ENCODE data around the gene CDON. TPM values are rescaled to one million over a fixed set of nuclear protein-coding genes. Genes with fewer than 3 reads are reported as not detected.
A peak's percentile ranks its signal among the peaks of the same experiment; 100 is the strongest.
"Not testable (repeated sequence)": the region's sequence is repeated elsewhere in the genome, so short reads cannot be mapped to it uniquely, and the experiment has no call there.

The CDON gene
- polyA plus RNA-seq, 10 donors = 25.7 to 60.2 (median 30.5) TPM

- no peak for DNase-seq
Observed at GRCh38 chr11:126046570-126047195, 16.0 kb downstream of the CDON start.

DNA sequence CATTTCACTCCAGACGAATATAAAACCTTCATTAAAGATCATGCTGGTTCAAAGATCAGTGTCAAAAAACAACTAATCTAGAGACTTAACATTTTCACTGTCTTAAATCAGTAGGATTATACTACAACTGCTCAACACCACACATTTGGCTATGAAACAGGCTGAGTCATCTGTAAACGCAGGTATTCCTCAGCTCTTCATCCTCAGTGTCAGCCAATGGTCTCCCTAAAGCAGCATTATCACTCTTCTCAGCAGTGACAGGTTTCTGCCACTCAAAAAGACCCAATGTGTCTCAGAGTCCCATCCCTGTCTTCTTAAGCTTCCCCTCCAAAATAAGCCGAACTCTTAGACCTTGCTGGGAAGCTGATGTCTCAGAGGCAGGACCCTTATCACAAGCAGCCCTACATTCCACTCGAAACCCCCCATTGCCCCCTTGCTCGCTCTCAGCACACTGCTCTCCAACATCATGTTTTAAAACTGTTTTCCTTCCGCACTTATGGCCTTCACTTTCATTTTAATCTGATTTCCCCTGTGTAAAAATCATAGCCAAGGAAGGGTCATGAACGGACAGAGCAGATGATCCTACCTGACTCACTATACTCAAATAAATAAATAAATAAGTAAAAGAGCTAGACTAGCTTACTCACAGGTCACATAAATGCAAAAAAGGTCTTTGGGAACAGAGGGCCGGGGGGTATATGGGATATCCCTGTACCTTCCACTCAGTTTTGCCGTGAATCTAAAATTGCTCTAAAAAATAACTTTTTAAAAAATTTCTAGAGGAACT is 23.0 kb downstream of the CDON start:
- no peak for DNase-seq

DNA sequence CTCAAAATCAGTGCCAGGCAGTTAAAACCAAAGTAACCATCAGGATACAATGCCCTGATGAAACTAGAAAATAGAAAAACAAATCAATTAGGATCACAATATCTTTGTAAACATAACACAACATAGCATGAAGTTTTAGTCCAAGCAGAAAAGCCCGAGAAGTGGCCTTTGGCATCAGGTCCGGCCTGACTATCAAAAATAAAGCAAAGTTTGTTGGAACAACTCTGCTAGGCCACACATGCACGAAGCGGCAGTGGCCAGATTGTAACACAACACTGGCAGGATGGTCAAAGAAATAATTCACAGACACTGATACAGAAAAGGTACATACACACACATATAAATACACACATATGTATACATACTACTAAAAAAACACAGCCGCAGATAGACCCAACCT is 26.9 kb downstream of the CDON start:
- DNase-seq = no peak

DNA sequence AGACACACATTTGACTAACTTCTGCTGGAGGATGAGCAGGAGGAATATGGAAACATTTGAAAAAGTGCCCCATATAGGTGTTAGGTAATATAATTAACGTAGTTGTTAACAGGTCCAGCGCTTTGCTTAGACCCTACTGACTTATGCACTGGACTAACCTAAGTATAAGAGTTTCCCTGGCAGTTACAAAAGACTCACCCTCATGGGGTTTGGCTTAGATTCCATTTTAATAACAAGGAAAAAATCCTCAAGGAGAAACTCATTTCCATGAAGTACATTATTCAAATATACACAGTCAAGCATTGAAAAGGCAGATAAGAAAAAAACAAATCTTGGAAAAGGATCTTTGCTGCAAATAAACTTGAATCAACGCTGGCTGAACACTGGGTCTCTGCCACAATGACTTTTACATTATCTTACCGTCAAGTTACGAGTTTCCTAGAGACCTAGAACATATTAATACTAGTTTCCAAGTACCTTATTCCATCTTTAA is 27.7 kb downstream of the CDON start:
- peak in 1 of 3 donors; percentile 78 for DNase-seq

GRCh38 chr11:126034039-126034932 is 28.4 kb downstream of the CDON start:
- peak in 2 of 3 donors; percentile 59 to 70 for DNase-seq

DNA sequence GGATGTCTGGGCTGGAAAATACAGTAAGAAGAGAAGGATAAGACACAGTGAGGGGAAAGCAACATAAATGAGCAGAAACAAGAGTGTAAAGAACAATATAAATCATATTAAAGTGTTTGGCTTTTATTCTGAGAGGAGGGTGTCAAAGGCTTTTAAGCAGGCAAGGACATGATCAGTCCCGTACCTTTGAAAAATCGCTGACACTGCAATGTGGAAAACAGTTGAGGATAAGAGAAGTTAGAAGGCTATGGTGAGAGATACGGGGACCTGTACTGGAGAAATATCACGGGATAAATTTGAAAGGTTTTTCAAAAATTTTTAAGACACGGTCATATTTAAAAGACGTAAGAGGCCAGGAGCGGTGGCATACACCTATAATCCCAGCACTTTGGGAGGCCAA is 30.3 kb downstream of the CDON start:
- DNase-seq = no peak

DNA sequence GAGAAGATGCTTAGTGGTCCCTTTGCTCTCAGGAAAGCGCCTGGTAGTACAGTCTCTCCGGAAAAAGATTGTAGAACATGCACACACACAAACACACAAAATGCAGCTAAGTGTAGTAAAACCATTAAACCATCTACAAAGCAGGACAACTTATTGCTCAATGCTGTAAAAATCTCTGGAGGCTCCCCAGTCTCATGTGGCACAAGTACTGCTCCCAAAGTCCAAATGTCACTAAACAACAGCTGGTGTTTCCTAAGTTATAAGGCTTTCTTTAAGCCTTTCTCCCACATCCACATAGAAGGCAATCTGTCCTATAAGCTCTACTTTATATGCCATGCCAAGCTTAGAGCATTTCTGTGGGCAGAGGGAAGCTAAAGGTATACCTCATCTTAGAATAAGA is 32.9 kb downstream of the CDON start:
- no peak for DNase-seq

GRCh38 chr11:126029237-126029636 is 33.4 kb downstream of the CDON start:
- DNase-seq = no peak

DNA sequence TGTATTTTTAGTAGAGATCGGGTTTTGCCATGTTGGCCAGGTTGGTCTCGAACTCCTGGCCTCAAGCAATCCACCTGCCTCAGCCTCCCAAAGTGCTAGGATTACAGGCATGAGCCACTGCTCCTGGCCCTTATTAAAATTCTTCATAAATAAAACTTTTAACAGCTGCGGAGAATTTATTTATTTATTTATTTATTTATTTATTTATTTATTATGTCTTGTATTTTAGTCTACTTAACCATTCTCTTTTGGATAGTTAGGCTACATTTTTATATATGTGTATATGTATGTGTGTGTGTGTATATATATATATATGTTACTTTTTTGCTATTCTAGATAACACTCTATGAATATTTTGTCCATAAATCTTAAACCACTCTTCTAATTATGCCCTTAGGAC is 34.1 kb downstream of the CDON start:
- not testable (repeated sequence) for DNase-seq

DNA sequence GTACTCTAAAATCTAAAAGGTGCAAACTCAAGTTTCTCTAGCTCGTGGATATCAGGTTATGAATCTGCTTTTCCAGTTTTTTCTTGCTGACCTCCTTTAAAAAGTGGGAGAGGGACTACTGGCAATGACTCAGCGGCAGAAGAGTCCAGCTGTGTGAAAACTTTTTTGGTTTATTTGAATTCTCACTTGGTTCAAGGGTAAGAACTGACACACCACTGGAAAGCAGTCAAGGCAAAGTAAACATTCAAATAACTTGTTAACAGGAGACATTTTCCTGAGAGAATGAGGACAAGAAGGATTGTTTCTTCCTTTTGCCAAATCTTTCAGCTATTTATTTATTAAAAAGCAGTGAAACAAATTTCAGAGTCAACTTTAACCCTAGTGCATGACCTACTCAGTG is 36.1 kb downstream of the CDON start:
- peak in 2 of 3 donors; percentile 49 to 72 for DNase-seq

DNA sequence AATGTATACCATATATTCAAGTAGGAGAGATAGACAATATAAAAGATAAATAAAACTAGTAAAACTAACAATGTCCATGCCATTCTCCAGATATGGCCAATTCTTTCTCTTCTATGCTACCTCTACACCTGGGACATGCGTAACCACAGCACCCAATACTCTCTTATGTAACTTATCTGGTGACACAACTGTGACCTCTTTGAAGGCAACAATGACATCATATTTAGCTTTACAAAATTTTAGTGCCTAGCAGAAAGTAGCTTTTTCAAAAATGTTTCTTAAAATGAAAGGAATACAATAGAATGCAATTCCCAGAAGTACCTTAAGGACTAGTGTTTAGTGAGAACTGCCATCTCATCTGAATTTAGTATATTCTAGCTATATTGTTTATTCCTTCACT is 36.8 kb downstream of the CDON start:
- DNase-seq = no peak

DNA sequence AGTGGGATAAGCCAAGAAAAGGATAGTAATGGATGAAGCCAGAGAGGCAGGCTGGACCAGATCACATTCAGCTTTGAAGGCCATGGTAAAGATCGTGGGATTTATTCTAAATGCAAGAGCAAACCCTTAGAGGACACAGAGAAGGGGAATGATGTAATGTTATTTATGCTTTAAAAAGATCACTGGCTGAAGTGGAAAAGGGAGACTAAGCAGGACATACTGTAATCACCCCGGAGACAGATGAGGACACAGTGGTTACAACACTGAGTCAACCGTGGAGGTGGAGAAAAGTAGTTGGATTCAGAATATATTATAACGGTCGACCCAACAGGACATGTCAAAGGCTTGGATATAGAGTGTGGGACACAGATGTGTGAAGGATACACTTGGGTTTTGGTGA is 38.5 kb downstream of the CDON start:
- peak in 1 of 3 donors; percentile 68 for DNase-seq

DNA sequence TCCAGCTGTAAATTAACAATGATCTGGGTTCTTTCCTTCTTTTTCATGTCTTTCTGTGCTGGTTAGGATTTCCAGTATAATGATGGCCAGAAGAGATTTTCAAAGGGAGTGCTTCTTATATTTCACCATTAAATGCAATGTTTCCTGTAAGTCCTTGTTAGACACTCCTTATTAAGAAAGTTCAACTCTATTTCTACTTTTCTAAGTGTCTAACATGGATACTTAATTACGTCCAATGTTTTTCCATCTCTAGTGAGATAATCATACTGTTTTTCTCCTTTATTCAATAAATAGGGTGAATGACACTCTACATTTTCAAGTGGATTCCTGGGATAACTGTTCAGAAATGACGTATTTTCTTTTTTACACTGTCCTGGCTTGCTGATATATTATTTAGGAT is 49.8 kb downstream of the CDON start:
- no peak for DNase-seq

GRCh38 chr11:126011754-126012153 is 50.9 kb downstream of the CDON start:
- DNase-seq = no peak

DNA sequence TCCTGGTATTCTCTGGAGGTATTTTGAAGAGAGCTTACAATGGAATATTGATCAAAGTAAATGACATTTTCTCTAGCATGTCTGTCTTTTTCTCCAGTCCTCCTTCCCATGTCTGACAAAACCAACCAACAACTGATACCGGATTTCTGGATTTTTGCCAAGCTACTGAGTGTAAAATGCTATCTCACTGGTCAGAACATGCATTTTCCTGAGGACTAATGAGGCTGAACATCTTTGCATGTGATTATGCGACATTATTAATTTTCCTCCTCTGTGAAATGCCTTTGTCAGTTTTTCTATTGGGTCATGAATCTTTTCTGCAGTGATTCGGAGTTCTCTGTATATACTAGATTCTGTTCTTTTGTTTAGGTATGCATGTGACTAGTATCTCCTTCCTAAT is 51.4 kb downstream of the CDON start:
- no peak for DNase-seq

GRCh38 chr11:126008956-126009355 is 53.7 kb downstream of the CDON start:
- no peak for DNase-seq

DNA sequence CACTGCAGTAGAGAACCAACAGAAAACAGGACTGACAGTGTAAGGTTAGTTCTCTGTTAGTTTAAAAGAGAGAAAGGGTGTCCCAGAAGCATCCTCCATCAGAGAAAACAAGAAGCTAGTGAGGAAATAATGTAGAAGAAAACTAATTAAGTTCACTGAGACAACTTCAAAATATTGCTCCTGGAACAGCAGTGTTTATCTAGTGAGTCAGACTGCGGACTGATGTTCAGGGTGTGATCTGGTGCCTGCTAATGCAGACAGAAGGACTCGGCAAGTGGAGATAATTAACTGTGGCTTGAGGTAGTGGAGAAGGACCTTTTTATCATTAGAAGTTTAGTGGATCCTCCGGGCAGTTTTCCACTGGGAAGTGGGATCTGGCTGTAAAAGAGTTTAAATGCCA is 55.4 kb downstream of the CDON start:
- DNase-seq = no peak

GRCh38 chr11:126006068-126006467 is 56.6 kb downstream of the CDON start:
- no peak for DNase-seq

GRCh38 chr11:126002181-126002580 is 60.5 kb downstream of the CDON start:
- DNase-seq = no peak

- DNase-seq = no peak
Observed at GRCh38 chr11:125999234-125999880, 63.3 kb downstream of the CDON start.

DNA sequence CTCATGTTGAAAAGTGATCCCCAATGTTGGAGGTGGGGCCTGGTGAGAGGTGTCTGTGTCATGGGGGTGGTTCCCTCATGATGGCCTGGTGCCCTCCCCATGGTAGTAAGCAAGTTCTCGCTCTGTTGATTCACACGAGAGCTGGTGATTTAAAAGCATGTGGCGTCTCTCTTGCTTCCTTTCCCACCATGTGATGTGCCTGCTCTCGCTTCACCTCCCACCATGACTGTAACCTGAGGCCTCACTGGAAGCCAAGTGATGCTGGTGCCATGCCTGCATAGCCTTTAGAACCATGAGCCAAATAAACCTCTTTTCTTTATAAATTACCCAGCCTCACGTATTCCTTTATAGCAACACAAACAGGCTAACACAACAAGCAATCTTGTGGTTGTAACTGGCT is 64.4 kb downstream of the CDON start:
- no peak for DNase-seq

GRCh38 chr11:125995313-125995712 is 67.4 kb downstream of the CDON start:
- DNase-seq = no peak
